OCI-LY3 (cell line): ENCODE results near the gene AQP2.

Source experiments
- H2AFZ ChIP-seq: fragments of 200-600, 300-600 bp; shearing (Covaris generic); 2 replicates; pipeline ENCODE4 v1.6.0; 2014; ENCODE audit warnings: antibody characterized with exemption, low read depth, low read length
- H3K27ac ChIP-seq: fragments of 200-600, 300-600 bp; sonication (generic); 2 replicates; pipeline ENCODE4 v1.5.1; 2014; ENCODE audit warnings: mild to moderate bottlenecking, low read length, moderate library complexity, mixed read lengths
- H3K27me3 ChIP-seq: fragments of 200-600, 300-600 bp; sonication (generic); 2 replicates; pipeline ENCODE4 v1.6.1; 2014; ENCODE audit warnings: low read depth, low read length, mixed read lengths
- H3K36me3 ChIP-seq: fragments of 200-600, 300-600 bp; sonication (generic); replicated peaks from 2 replicates; pipeline ENCODE3; 2014; ENCODE audit warnings: low read depth, low read length, mixed read lengths
- H3K4me1 ChIP-seq: fragments of 300-600, 200-600 bp; sonication (generic); 2 replicates; pipeline ENCODE4 v1.6.1; 2014; ENCODE audit warnings: low read length, mixed read lengths
- H3K4me2 ChIP-seq: fragments of 200-600, 300-600 bp; sonication (generic); 2 replicates; pipeline ENCODE4 v1.6.1; 2014; ENCODE audit warnings: low read length, mixed read lengths
- H3K4me3 ChIP-seq: fragments of 300-600, 200-600 bp; sonication (generic); 2 replicates; pipeline ENCODE4 v1.5.1; 2014; ENCODE audit warnings: antibody characterized with exemption, mild to moderate bottlenecking, low read length, moderate library complexity
- H3K79me2 ChIP-seq: fragments of 300-600, 200-600 bp; shearing (Covaris generic); 2 replicates; pipeline ENCODE4 v1.6.1; 2014; ENCODE audit warnings: mild to moderate bottlenecking, low read length, mixed read lengths
- H3K9ac ChIP-seq: fragments of 300-600, 200-600 bp; shearing (Covaris generic); 2 replicates; pipeline ENCODE4 v1.6.0; 2014; ENCODE audit warnings: mild to moderate bottlenecking, low read length, moderate library complexity
- H3K9me3 ChIP-seq: fragments of 200-600, 300-600 bp; shearing (Covaris generic); 2 replicates; pipeline ENCODE4 v1.6.1; 2014; ENCODE audit warnings: low read length, mixed read lengths; ENCODE audit not compliant: insufficient read depth
- H4K20me1 ChIP-seq: fragments of 200-600, 300-600 bp; sonication (generic); 2 replicates; pipeline ENCODE4 v1.6.1; 2016; ENCODE audit warnings: low read length, mixed read lengths; ENCODE audit not compliant: insufficient read depth
- CTCF ChIP-seq: fragments of 200-600, 300-600 bp; sonication (generic); IDR thresholded peaks from 2 replicates; pipeline ENCODE4 v1.5.1; 2014; ENCODE audit warnings: antibody characterized with exemption, low read length, low read depth
- EZH2phosphoT487 ChIP-seq: fragments of 200-600 bp; shearing (Covaris generic); IDR thresholded peaks from 2 replicates; pipeline ENCODE4 v1.6.1; 2018; ENCODE audit warnings: antibody characterized with exemption, mixed run types, low read depth

AQP2 gene

GRCh38 chr12:49960474-49961110, 10.1 kb downstream of the AQP2 start:
- no peaks in the 10 kb centered on the region for H3K79me2 ChIP-seq
- H3K4me2 ChIP-seq = no peak overlapping the region
- H3K36me3 ChIP-seq = no peaks in the 10 kb centered on the region
- peaks cover 22% of the 10 kb centered on the region for H3K27me3 ChIP-seq
- H2AFZ ChIP-seq = no peak overlapping the region
- no peak overlapping the region for H3K4me3 ChIP-seq
- H3K27ac ChIP-seq = no peak overlapping the region
- TF ChIP-seq EZH2phosphoT487 (no peak), CTCF (no peak)
- no peaks in the 10 kb centered on the region for H4K20me1 ChIP-seq
- no peak overlapping the region for H3K9ac ChIP-seq
- peaks cover 3% of the 10 kb centered on the region; the same call in 1 of the 2 replicates for H3K4me1 ChIP-seq
- no peaks in the 10 kb centered on the region for H3K9me3 ChIP-seq

GRCh38 chr12:49961111-49961922, 10.8 kb downstream of the AQP2 start, which contains the start of gene AQP5:
TSS of gene AQP5 (plus strand) at chr12:49961872. CDS start at chr12:49962018, 146 bp downstream.
- H3K36me3 ChIP-seq = no peaks in the 10 kb centered on the region
- no peak within 1 kb of the TSS for H2AFZ ChIP-seq
- no peaks in the 10 kb centered on the region for H3K79me2 ChIP-seq
- H3K4me2 ChIP-seq = no peak within 1 kb of the TSS
- no peak within 1 kb of the TSS for H3K4me3 ChIP-seq
- no peaks in the 10 kb centered on the region for H4K20me1 ChIP-seq
- peaks cover under 1% of the 10 kb centered on the region; the same call in 1 of the 2 replicates for H3K4me1 ChIP-seq
- H3K9me3 ChIP-seq = no peaks in the 10 kb centered on the region
- H3K27ac ChIP-seq = no peak within 1 kb of the TSS
- H3K27me3 ChIP-seq = peaks cover 27% of the 10 kb centered on the region
- TF ChIP-seq EZH2phosphoT487 (no peak), CTCF (no peak)
- no peak within 1 kb of the TSS for H3K9ac ChIP-seq

- peaks cover 6% of the 10 kb centered on the region; the same call in 1 of the 2 replicates for H3K4me1 ChIP-seq
- H3K9ac ChIP-seq = no peak overlapping the region
- H2AFZ ChIP-seq = no peak overlapping the region
- H3K36me3 ChIP-seq = no peaks in the 10 kb centered on the region
- no peaks in the 10 kb centered on the region for H3K79me2 ChIP-seq
- H4K20me1 ChIP-seq = no peaks in the 10 kb centered on the region
- no peak overlapping the region for H3K27ac ChIP-seq
- H3K9me3 ChIP-seq = no peaks in the 10 kb centered on the region
- no peak overlapping the region for H3K4me3 ChIP-seq
- peaks cover 20% of the 10 kb centered on the region for H3K27me3 ChIP-seq
- H3K4me2 ChIP-seq = no peak overlapping the region
- TF ChIP-seq EZH2phosphoT487 (no peak), CTCF (no peak)
These were observed 11.6 kb downstream of the AQP2 start for GRCh38 chr12:49961993-49962764.
